H9 (cell line): Measurements from ENCODE around the gene ANO2. TPM values are rescaled to one million over a fixed set of nuclear protein-coding genes. Genes with fewer than 3 reads are reported as not detected.

Experiments
- DNase-seq: peaks from one replicate; pipeline ENCODE4 v3.0.0-alpha.2; 2017
- H2AFZ ChIP-seq: one replicate; pipeline ENCODE4 v1.6.1; 2013; ENCODE audit warnings: mild to moderate bottlenecking, low read length, control low read depth, moderate library complexity
- H2AK5ac ChIP-seq: 2 replicates; pipeline ENCODE4 v1.6.1; 2013; ENCODE audit warnings: low read length, control low read depth, mixed read lengths; ENCODE audit not compliant: insufficient read length
- H2BK120ac ChIP-seq: one replicate; pipeline ENCODE4 v1.6.1; 2013; ENCODE audit warnings: low read depth, mild to moderate bottlenecking, low read length, control low read depth, inconsistent platforms; ENCODE audit not compliant: poor library complexity, severe bottlenecking
- H2BK12ac ChIP-seq: 2 replicates; pipeline ENCODE4 v1.6.1; 2013; ENCODE audit warnings: low read length, control low read depth, mixed read lengths, low read depth; ENCODE audit not compliant: insufficient read length
- H2BK15ac ChIP-seq: 2 replicates; pipeline ENCODE4 v1.6.1; 2013; ENCODE audit warnings: low read depth, low read length, control low read depth
- H2BK20ac ChIP-seq: one replicate; pipeline ENCODE4 v1.6.1; 2013; ENCODE audit warnings: low read depth, mild to moderate bottlenecking, low read length, control low read depth, inconsistent platforms; ENCODE audit not compliant: poor library complexity, severe bottlenecking
- H2BK5ac ChIP-seq: 2 replicates; pipeline ENCODE4 v1.6.1; 2013; ENCODE audit warnings: low read length, control low read depth, mixed read lengths; ENCODE audit not compliant: insufficient read length
- H3K14ac ChIP-seq: 2 replicates; pipeline ENCODE4 v1.6.1; 2013; ENCODE audit warnings: low read length, control low read depth; ENCODE audit not compliant: insufficient read depth
- H3K18ac ChIP-seq: 2 replicates; pipeline ENCODE4 v1.6.1; 2013; ENCODE audit warnings: low read depth, mild to moderate bottlenecking, mixed read lengths, low read length, control low read depth; ENCODE audit not compliant: insufficient read length
- H3K23ac ChIP-seq: 2 replicates; pipeline ENCODE4 v1.6.1; 2013; ENCODE audit warnings: low read length, control low read depth, mixed read lengths, low read depth; ENCODE audit not compliant: insufficient read length
- H3K23me2 ChIP-seq: 2 replicates; pipeline ENCODE4 v1.6.1; 2013; ENCODE audit warnings: low read depth, mild to moderate bottlenecking, mixed read lengths, low read length, control low read depth; ENCODE audit not compliant: insufficient read length, poor library complexity, severe bottlenecking
- H3K27ac ChIP-seq: 2 replicates; pipeline ENCODE4 v1.5.1; 2013; ENCODE audit warnings: low read length, control low read depth, mixed read lengths, low read depth; ENCODE audit not compliant: insufficient read length
- H3K27me3 ChIP-seq: 2 replicates; pipeline ENCODE4 v1.6.1; 2013; ENCODE audit warnings: low read length, control low read depth, inconsistent platforms; ENCODE audit not compliant: insufficient read depth
- H3K4ac ChIP-seq: 2 replicates; pipeline ENCODE4 v1.6.1; 2013; ENCODE audit warnings: low read depth, mild to moderate bottlenecking, control low read depth, inconsistent platforms, low read length, moderate library complexity
- H3K4me1 ChIP-seq: 2 replicates; pipeline ENCODE4 v1.6.1; 2013; ENCODE audit warnings: low read length, control low read depth, inconsistent platforms; ENCODE audit not compliant: insufficient read depth
- H3K4me2 ChIP-seq: 2 replicates; pipeline ENCODE4 v1.6.1; 2013; ENCODE audit warnings: low read length, control low read depth, mixed read lengths; ENCODE audit not compliant: insufficient read length, insufficient read depth
- H3K56ac ChIP-seq: 2 replicates; pipeline ENCODE4 v1.6.1; 2013; ENCODE audit warnings: low read depth, mild to moderate bottlenecking, mixed read lengths, low read length, control low read depth; ENCODE audit not compliant: insufficient read length
- H3K79me1 ChIP-seq: 2 replicates; pipeline ENCODE4 v1.6.1; 2013; ENCODE audit warnings: low read depth, mild to moderate bottlenecking, moderate library complexity, low read length, control low read depth, inconsistent platforms; ENCODE audit not compliant: insufficient read depth, poor library complexity, severe bottlenecking
- H3K79me2 ChIP-seq: 2 replicates; pipeline ENCODE4 v1.6.1; 2013; ENCODE audit warnings: low read length, control low read depth, inconsistent platforms; ENCODE audit not compliant: insufficient read depth
- H3K9ac ChIP-seq: 2 replicates; pipeline ENCODE4 v1.6.1; 2013; ENCODE audit warnings: low read length, control low read depth, mixed read lengths; ENCODE audit not compliant: insufficient read length; ENCODE audit errors: extremely low read depth
- H3K9me3 ChIP-seq: one replicate; pipeline ENCODE4 v1.6.1; 2013; ENCODE audit warnings: low read depth, low read length, inconsistent platforms; ENCODE audit not compliant: control insufficient read depth
- H3T11ph ChIP-seq: one replicate; pipeline ENCODE4 v1.6.1; 2013; ENCODE audit warnings: mild to moderate bottlenecking, low read length, control low read depth, inconsistent platforms
- H4K20me1 ChIP-seq: one replicate; pipeline ENCODE4 v1.6.1; 2013; ENCODE audit not compliant: control insufficient read depth, insufficient read length, insufficient read depth
- H4K5ac ChIP-seq: 2 replicates; pipeline ENCODE4 v1.6.1; 2013; ENCODE audit warnings: low read depth, mild to moderate bottlenecking, mixed read lengths, low read length, control low read depth; ENCODE audit not compliant: insufficient read length
- H4K8ac ChIP-seq: replicated peaks from 2 replicates; pipeline ENCODE4 v1.6.1; 2013; ENCODE audit warnings: low read length, control low read depth, mixed read lengths, low read depth; ENCODE audit not compliant: insufficient read length
- H4K91ac ChIP-seq: 2 replicates; pipeline ENCODE4 v1.6.1; 2013; ENCODE audit warnings: low read depth, mild to moderate bottlenecking, moderate library complexity, mixed read lengths, low read length, control low read depth; ENCODE audit not compliant: insufficient read length
- H3K27ac Mint-ChIP-seq, 3 experiments: 2 replicates in 2 of 3; 3 replicates in 1 of 3; pipeline ENCODE4 v1.8.0; 2020 to 2021; ENCODE audit warnings: mixed read lengths in 3 of 3, mild to moderate bottlenecking in 1 of 3, moderate library complexity in 1 of 3
- H3K27me3 Mint-ChIP-seq: 2 replicates; pipeline ENCODE4 v1.8.0; 2021; ENCODE audit warnings: low read depth, mild to moderate bottlenecking, moderate library complexity, mixed read lengths
- H3K36me3 Mint-ChIP-seq, 3 experiments: 2 replicates in 2 of 3; 3 replicates in 1 of 3; pipeline ENCODE4 v1.8.0; 2020 to 2021; ENCODE audit warnings: low read depth in 3 of 3, mixed read lengths in 3 of 3; ENCODE audit not compliant: insufficient read depth in 1 of 3
- H3K4me1 Mint-ChIP-seq, 2 experiments: 2 replicates each; pipeline ENCODE4 v1.8.0; 2020; ENCODE audit warnings: mixed read lengths in 2 of 2
- H3K4me3 Mint-ChIP-seq, 2 experiments: 2 replicates in 1 of 2; 3 replicates in 1 of 2; pipeline ENCODE4 v1.8.0; 2020 to 2021; ENCODE audit warnings: mild to moderate bottlenecking in 2 of 2, mixed read lengths in 2 of 2, moderate library complexity in 1 of 2
- H3K9me3 Mint-ChIP-seq, 2 experiments: 2 replicates in 1 of 2; 3 replicates in 1 of 2; pipeline ENCODE4 v1.8.0; 2020; ENCODE audit warnings: mild to moderate bottlenecking in 2 of 2, mixed read lengths in 2 of 2, moderate library complexity in 1 of 2
- CTCF ChIP-seq: fragments of 200-600 bp; sonication (generic); conservative IDR thresholded peaks from 3 replicates; pipeline ENCODE4 v1.8.0; 2021; ENCODE audit warnings: antibody characterized with exemption, mild to moderate bottlenecking
- WGBS: extraction: QIAGEN DNeasy Blood & Tissue Kit; methylation state at CpG from one replicate; pipeline ENCODE4 v1.1.7; 2013; ENCODE audit warnings: missing lambda C conversion rate, low lambda C conversion rate, mixed read lengths; ENCODE audit not compliant: insufficient read length; ENCODE audit errors: extremely low coverage; 5-methylcytosine and 5-hydroxymethylcytosine counted together
- total RNA-seq: library from RNA; stranded (reverse); gene quantifications from 2 replicates; pipeline ENCODE4 v1.2.1, GENCODE V29; 2021

The ANO2 gene
- total RNA-seq, 1 experiment from 2014 or later, result 3.8 TPM

- Histone ChIP-seq H4K8ac (no peak overlapping the region), H3K14ac (no peak overlapping the region), H3K79me2 (no peaks in the 10 kb centered on the region)
Measured at GRCh38 chr12:5723711-5724252, 221.3 kb downstream of the ANO2 start.

More at GRCh38 chr12:5723711-5724252, 221.3 kb downstream of the ANO2 start:
- no peak overlapping the region for H3K23ac ChIP-seq
- no peaks in the 10 kb centered on the region for H3K23me2 ChIP-seq
- Mint-ChIP-seq H3K27ac (no peak overlapping the region), H3K27me3 (no peaks in the 10 kb centered on the region; the same call in 1 of the 2 replicates), H3K9me3 (no peaks in the 10 kb centered on the region), H3K36me3 (no peaks in the 10 kb centered on the region), H3K4me1 (peaks cover 9% of the 10 kb centered on the region in 2 experiments; a peak in 3 of 4 replicates), H3K4me3 (no peak overlapping the region)
- no peak overlapping the region for H3K9ac ChIP-seq
- no peak overlapping the region for H3K4me2 ChIP-seq
- no peak for TF ChIP-seq CTCF
- no peak overlapping the region for H3K56ac ChIP-seq
- no CpG with 5 or more reads among the region's 4 CpGs for WGBS
- no peaks in the 10 kb centered on the region for H4K20me1 ChIP-seq
- no peaks in the 10 kb centered on the region for H3K9me3 ChIP-seq
- H2BK120ac ChIP-seq, result no peak overlapping the region
- H3K4me1 ChIP-seq, result no peaks in the 10 kb centered on the region
- H2BK15ac ChIP-seq, result no peak overlapping the region
- H3K4ac ChIP-seq, result no peak overlapping the region
- peak; percentile 26 for DNase-seq
- no peak overlapping the region for H2AFZ ChIP-seq
- H4K5ac ChIP-seq, result no peak overlapping the region
- no peak overlapping the region for H4K91ac ChIP-seq
- H2BK5ac ChIP-seq, result no peak overlapping the region
- no peak overlapping the region for H2BK12ac ChIP-seq
- H3K27me3 ChIP-seq, result no peaks in the 10 kb centered on the region
- no peak overlapping the region for H3T11ph ChIP-seq
- H3K18ac ChIP-seq, result no peak overlapping the region
- no peak overlapping the region for H2AK5ac ChIP-seq
- H3K79me1 ChIP-seq, result no peaks in the 10 kb centered on the region
- H2BK20ac ChIP-seq, result no peak overlapping the region
- no peak overlapping the region for H3K27ac ChIP-seq
